ENCODE results near the gene SLC25A6. TPM values are rescaled to one million over a fixed set of nuclear protein-coding genes. Genes with fewer than 3 reads are reported as not detected.

SLC25A6 gene
- polyA plus RNA-seq, 1 donor from 2014 or later, result 184 TPM

GRCh38 chrX:1418901-1419544 lies 27.1 kb upstream of the SLC25A6 start:
- H3K9ac ChIP-seq (ENCODE audit: low read length), result no peak overlapping the region
- H3K27me3 ChIP-seq (ENCODE audit: insufficient read depth, low read depth, low read length), result no peaks in the 10 kb centered on the region
- peaks cover 10% of the 10 kb centered on the region for H3K36me3 ChIP-seq (ENCODE audit: insufficient read depth, low read length)
- no peak overlapping the region for H2AFZ ChIP-seq (ENCODE audit: low read depth, low read length)
- H3K4me3 ChIP-seq (ENCODE audit: low read length), result no peak overlapping the region
- H3F3A ChIP-seq (ENCODE audit: insufficient read depth, low read length, poor library complexity, severe bottlenecking), result no peaks in the 10 kb centered on the region
- no peaks in the 10 kb centered on the region for H3K9me2 ChIP-seq (ENCODE audit: insufficient read depth, low read length)
- no peaks in the 10 kb centered on the region for H4K20me1 ChIP-seq (ENCODE audit: insufficient read depth)
- H3K27ac ChIP-seq (ENCODE audit: low read length), result no peak overlapping the region
- peaks cover 4% of the 10 kb centered on the region for H3K9me3 ChIP-seq (ENCODE audit: low read length)
- TF ChIP-seq POLR2AphosphoS5 (IDR thresholded peaks at IDR 0.05) (no peak), RAD21 (conservative IDR thresholded peaks at IDR 0.05) (no peak), SMC3 (conservative IDR thresholded peaks at IDR 0.05; ENCODE audit: poor library complexity) (no peak), CTCF (IDR thresholded peaks at IDR 0.05; ENCODE audit: poor library complexity, severe bottlenecking) (no peak), MXI1 (conservative IDR thresholded peaks at IDR 0.05; ENCODE audit: poor library complexity, severe bottlenecking) (no peak), TAF1 (IDR thresholded peaks at IDR 0.05; ENCODE audit: low read depth) (no peak), REST (IDR thresholded peaks at IDR 0.05; ENCODE audit: borderline replicate concordance) (no peak), EP300 (conservative IDR thresholded peaks at IDR 0.05; ENCODE audit: poor library complexity, severe bottlenecking) (no peak), EZH2 (IDR thresholded peaks at IDR 0.05; ENCODE audit: borderline replicate concordance, insufficient read depth, low read length, poor library complexity, severe bottlenecking) (no peak)
- no peaks in the 10 kb centered on the region for H3K79me2 ChIP-seq (replicated peaks; ENCODE audit: insufficient read depth, low read length)
- H3K4me2 ChIP-seq (ENCODE audit: low read length), result no peak overlapping the region

DNA sequence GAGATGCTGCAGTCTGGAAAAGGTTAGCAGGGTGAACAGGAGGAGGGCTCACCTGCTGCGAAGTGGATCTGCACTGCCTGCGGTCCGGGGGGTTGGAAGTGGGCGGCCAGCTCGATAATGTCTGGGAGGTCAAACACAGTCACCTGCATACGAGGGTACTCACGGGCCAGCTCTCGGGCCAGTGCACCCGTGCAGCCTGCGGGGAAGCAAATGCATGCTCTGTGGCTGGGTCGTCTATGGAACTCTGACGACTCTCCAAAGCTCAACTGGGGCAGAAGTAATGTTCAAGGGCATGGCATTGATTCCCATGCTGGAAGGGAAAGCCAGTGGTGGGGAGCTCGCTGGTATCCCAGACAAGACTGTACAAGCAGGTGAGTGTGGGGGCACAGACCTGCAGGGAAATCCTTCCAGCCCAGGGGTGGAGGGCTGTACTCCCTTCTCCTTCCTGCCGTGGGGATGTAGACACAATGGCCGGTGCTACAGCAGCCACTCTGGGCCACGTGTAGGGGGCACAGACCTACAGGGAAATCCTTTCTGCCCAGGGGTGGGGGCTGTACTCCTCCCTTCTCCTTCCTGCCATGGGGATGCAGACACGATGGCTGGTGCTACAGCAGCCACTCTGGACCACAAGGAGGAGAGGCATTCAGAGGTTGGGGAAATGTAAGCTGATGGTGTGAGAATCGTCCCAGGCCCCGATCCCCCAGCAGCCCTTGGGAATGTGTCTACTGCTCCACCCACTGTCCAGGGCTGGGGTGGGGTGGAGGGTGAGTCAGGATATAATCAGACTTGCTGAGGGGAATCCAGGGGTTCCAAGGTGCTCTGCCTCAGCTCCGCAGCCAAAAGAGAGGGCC lies 26.2 kb upstream of the SLC25A6 start:
- Histone ChIP-seq H2AFZ (ENCODE audit: low read depth, low read length) (no peak overlapping the region), H3K36me3 (ENCODE audit: insufficient read depth, low read length) (peaks cover 10% of the 10 kb centered on the region)

More for the DNA sequence above, 26.2 kb upstream of the SLC25A6 start:
- no peak overlapping the region for H3K4me2 ChIP-seq (ENCODE audit: low read length)
- H4K20me1 ChIP-seq (ENCODE audit: insufficient read depth), result no peaks in the 10 kb centered on the region
- TF ChIP-seq CTCF (IDR thresholded peaks at IDR 0.05; ENCODE audit: poor library complexity, severe bottlenecking), result no peak
- no peaks in the 10 kb centered on the region for H3K79me2 ChIP-seq (replicated peaks; ENCODE audit: insufficient read depth, low read length)
- H3K4me3 ChIP-seq (ENCODE audit: low read length), result no peak overlapping the region
- no peaks in the 10 kb centered on the region for H3K27me3 ChIP-seq (ENCODE audit: insufficient read depth, low read depth, low read length)
- no peak overlapping the region for H3K27ac ChIP-seq (ENCODE audit: low read length)
- H3F3A ChIP-seq (ENCODE audit: insufficient read depth, low read length, poor library complexity, severe bottlenecking), result no peaks in the 10 kb centered on the region
- peaks cover 4% of the 10 kb centered on the region for H3K9me3 ChIP-seq (ENCODE audit: low read length)
- no peaks in the 10 kb centered on the region for H3K9me2 ChIP-seq (ENCODE audit: insufficient read depth, low read length)
- no peak overlapping the region for H3K9ac ChIP-seq (ENCODE audit: low read length)
